Keratinocyte (primary cell): Measurements from ENCODE around the gene CLEC16A.

Experiments
- EZH2 ChIP-seq: IDR thresholded peaks from one replicate; pipeline ENCODE4 v1.6.1; 2012; ENCODE audit warnings: inconsistent platforms, mild to moderate bottlenecking, low read length, moderate library complexity
- TF ChIP-seq, protein P1 (sequence below), 3 experiments: IDR thresholded peaks in 1 of 3; conservative IDR thresholded peaks in 1 of 3; optimal IDR thresholded peaks in 1 of 3; 2 replicates in 2 of 3; 3 replicates in 1 of 3; pipeline versions ENCODE3 to v1.5.1; 2011; ENCODE audit warnings: low read length in 3 of 3, mild to moderate bottlenecking in 3 of 3, moderate library complexity in 2 of 3, control low read depth in 1 of 3, inconsistent platforms in 1 of 3; ENCODE audit not compliant: insufficient read depth in 2 of 3; ENCODE audit errors: extremely low read depth in 1 of 3

DNA sequence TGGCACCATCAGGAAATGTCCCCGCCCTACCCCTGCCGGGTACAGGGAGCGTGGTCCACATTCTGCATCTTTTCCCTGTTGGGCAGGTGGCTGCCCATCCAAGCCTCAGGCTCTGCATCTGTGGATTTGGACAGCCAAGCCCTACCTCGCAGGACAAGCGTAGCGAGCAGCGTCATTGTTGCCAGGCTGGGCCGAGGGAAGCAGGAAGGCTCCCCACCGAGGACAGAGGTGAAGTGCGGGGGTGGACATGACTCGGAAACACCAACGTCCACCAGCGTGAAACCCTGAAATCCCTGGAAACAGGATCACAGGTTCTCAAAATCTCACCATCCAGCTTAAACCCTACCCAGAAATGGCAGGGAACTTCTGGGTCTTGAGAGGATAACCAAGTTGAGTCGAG, 238.0 kb downstream of the CLEC16A start:
- TF ChIP-seq, protein P1, sequence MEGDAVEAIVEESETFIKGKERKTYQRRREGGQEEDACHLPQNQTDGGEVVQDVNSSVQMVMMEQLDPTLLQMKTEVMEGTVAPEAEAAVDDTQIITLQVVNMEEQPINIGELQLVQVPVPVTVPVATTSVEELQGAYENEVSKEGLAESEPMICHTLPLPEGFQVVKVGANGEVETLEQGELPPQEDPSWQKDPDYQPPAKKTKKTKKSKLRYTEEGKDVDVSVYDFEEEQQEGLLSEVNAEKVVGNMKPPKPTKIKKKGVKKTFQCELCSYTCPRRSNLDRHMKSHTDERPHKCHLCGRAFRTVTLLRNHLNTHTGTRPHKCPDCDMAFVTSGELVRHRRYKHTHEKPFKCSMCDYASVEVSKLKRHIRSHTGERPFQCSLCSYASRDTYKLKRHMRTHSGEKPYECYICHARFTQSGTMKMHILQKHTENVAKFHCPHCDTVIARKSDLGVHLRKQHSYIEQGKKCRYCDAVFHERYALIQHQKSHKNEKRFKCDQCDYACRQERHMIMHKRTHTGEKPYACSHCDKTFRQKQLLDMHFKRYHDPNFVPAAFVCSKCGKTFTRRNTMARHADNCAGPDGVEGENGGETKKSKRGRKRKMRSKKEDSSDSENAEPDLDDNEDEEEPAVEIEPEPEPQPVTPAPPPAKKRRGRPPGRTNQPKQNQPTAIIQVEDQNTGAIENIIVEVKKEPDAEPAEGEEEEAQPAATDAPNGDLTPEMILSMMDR (optimal IDR thresholded peaks at IDR 0.05 in 1 of 3, IDR thresholded peaks at IDR 0.05 in 1 of 3, conservative IDR thresholded peaks at IDR 0.05 in 1 of 3; ENCODE audit: extremely low read depth in 1 of 3, insufficient read depth in 2 of 3, low read length in 3 of 3) = no peak
- no peak for TF ChIP-seq EZH2
